GM12878 (cell line): ENCODE measurements around the gene DOCK2. TPM values are rescaled to one million over a fixed set of nuclear protein-coding genes. Genes with fewer than 3 reads are reported as not detected.
"Not testable (repeated sequence)": the region's sequence is repeated elsewhere in the genome, so short reads cannot be mapped to it uniquely, and the experiment has no call there.

Experiments used
- ATAC-seq: fragments of 200-7000 bp; cut with Tn5 transposase; 3 replicates; pipeline ENCODE4 v1.9.1; 2020; ENCODE audit warnings: mild to moderate bottlenecking, moderate library complexity
- BruUV-seq: library from RNA; stranded (reverse); fragments of 400-500 nt; replicated peaks from 2 replicates; lab custom pipeline; 2021; lab: Mats Ljungman, UMichigan
- CTCF ChIA-PET: fragments of 300-600 bp; sonication (Branson Sonifier 250); formaldehyde crosslinking; extraction: SDS; loops from one replicate; lab custom pipeline; 2021; ENCODE audit warnings: inconsistent platforms; lab: Yijun Ruan, JAX
- POLR2A ChIA-PET: fragments of 350-600 bp; formaldehyde crosslinking; extraction: SDS; loops from one replicate; lab custom pipeline; 2021; ENCODE audit warnings: inconsistent platforms; lab: Charles Lee
- RAD21 ChIA-PET: fragments of 300-600 bp; sonication (Branson Sonifier 250); formaldehyde crosslinking; loops from one replicate; lab custom pipeline; 2023; ENCODE audit warnings: antibody characterized with exemption; ENCODE audit not compliant: unreplicated experiment; lab: Charles Lee
- SMC1A ChIA-PET: fragments of 300-600 bp; sonication (Branson Sonifier 250); formaldehyde crosslinking; loops from one replicate; lab custom pipeline; 2023; ENCODE audit not compliant: unreplicated experiment, uncharacterized antibody; lab: Charles Lee
- DNase-seq: peaks from one replicate; pipeline ENCODE4 v3.0.0-alpha.2; 2011; ENCODE audit warnings: low read depth, low spot score
- FAIRE-seq: peaks from 3 replicates; lab custom pipeline; 2011; peaks lifted over from hg19 to GRCh38; lab: Jason Lieb, UNC
- H2AFZ ChIP-seq: 2 replicates; pipeline ENCODE4 v1.6.0; 2011; ENCODE audit warnings: low read depth, low read length, control low read depth; ENCODE audit not compliant: control insufficient read depth
- H3K27ac ChIP-seq: 2 replicates; pipeline ENCODE4 v1.5.1; 2011; ENCODE audit warnings: control low read depth; ENCODE audit not compliant: control insufficient read depth, insufficient read depth
- H3K27me3 ChIP-seq, 2 experiments: replicated peaks in 1 of 2; 2 replicates each; pipeline versions ENCODE4 v1.6.0 to v1.6.1; 2011; ENCODE audit warnings: low read length in 1 of 2; ENCODE audit not compliant: control insufficient read depth in 2 of 2, insufficient read depth in 2 of 2
- H3K36me3 ChIP-seq, 2 experiments: 2 replicates each; pipeline ENCODE4 v1.5.1; 2011; ENCODE audit warnings: low read length in 1 of 2; ENCODE audit not compliant: control insufficient read depth in 2 of 2, insufficient read depth in 2 of 2
- H3K4me1 ChIP-seq: 2 replicates; pipeline ENCODE4 v1.6.1; 2011; ENCODE audit warnings: mild to moderate bottlenecking, low read length, moderate library complexity, mixed read lengths; ENCODE audit not compliant: control insufficient read depth, insufficient read depth
- H3K4me2 ChIP-seq: 2 replicates; pipeline ENCODE4 v1.6.0; 2011; ENCODE audit warnings: control low read depth; ENCODE audit not compliant: control insufficient read depth, insufficient read depth
- H3K4me3 ChIP-seq: fragments of 200-600 bp; sonication (generic); 2 replicates; pipeline ENCODE4 v1.5.1; 2016
- H3K79me2 ChIP-seq: 2 replicates; pipeline ENCODE4 v1.6.0; 2011; ENCODE audit warnings: low read length; ENCODE audit not compliant: control insufficient read depth, insufficient read depth
- H3K9ac ChIP-seq: 2 replicates; pipeline ENCODE4 v1.8.0; 2011; ENCODE audit warnings: low read length, control low read depth, mixed read lengths; ENCODE audit not compliant: control insufficient read depth, insufficient read depth
- H3K9me3 ChIP-seq: replicated peaks from 3 replicates; pipeline ENCODE4 v1.5.1; 2011; ENCODE audit warnings: mild to moderate bottlenecking, low read length; ENCODE audit not compliant: control insufficient read depth, insufficient read depth
- H4K20me1 ChIP-seq: 2 replicates; pipeline ENCODE4 v1.6.0; 2011; ENCODE audit not compliant: control insufficient read depth, insufficient read depth
- JUND ChIP-seq: IDR thresholded peaks from 2 replicates; pipeline ENCODE4 v1.6.1; 2012; ENCODE audit warnings: low read depth, mild to moderate bottlenecking, low read length, improper control_type of control experiment, moderate library complexity
- NFIC ChIP-seq: IDR thresholded peaks from 2 replicates; pipeline ENCODE4 v1.6.1; 2012; ENCODE audit warnings: low read depth, mild to moderate bottlenecking, inconsistent platforms, low read length, moderate library complexity
- NFXL1 ChIP-seq: fragments of 450-650 bp; IDR thresholded peaks from 2 replicates; pipeline ENCODE4 v1.6.1; 2017; ENCODE audit warnings: antibody characterized with exemption, mild to moderate bottlenecking, borderline replicate concordance
- NKRF ChIP-seq: fragments of 450-650 bp; conservative IDR thresholded peaks from 2 replicates; pipeline ENCODE4 v1.6.1; 2017; ENCODE audit warnings: mild to moderate bottlenecking, moderate library complexity
- PAX5 ChIP-seq: IDR thresholded peaks from 2 replicates; pipeline ENCODE4 v1.6.1; 2011; ENCODE audit warnings: low read depth, low read length, borderline replicate concordance
- RBBP5 ChIP-seq: fragments of 200-600 bp; sonication (generic); conservative IDR thresholded peaks from 2 replicates; pipeline ENCODE4 v1.6.1; 2016
- RCOR1 ChIP-seq: conservative IDR thresholded peaks from 2 replicates; pipeline ENCODE4 v1.6.1; 2012; ENCODE audit warnings: low read depth, low read length, improper control_type of control experiment
- ZZZ3 ChIP-seq: IDR thresholded peaks from 2 replicates; pipeline ENCODE4 v1.6.1; 2011; ENCODE audit warnings: low read depth; ENCODE audit not compliant: control insufficient read depth, insufficient read length
- WGBS: methylation state at CpG from one replicate; pipeline ENCODE4 v1.1.6; 2016; ENCODE audit warnings: low lambda C conversion rate; ENCODE audit not compliant: insufficient replicate concordance, insufficient coverage; ENCODE audit errors: missing lambda C conversion rate; 5-methylcytosine and 5-hydroxymethylcytosine counted together
- in situ Hi-C: fragments of 300-500 bp; cut with MboI; formaldehyde crosslinking; loops from 9 replicates; pipeline ENCODE4 v1.14.3; 2018; ENCODE audit warnings: mixed read lengths
- intact Hi-C: fragments of 100-400 bp; cut with micrococcal nuclease; formaldehyde crosslinking; loops from one replicate; pipeline ENCODE4 v1.14.2; 2022; ENCODE audit not compliant: unreplicated experiment
- polyA plus RNA-seq, 11 experiments: library from polyadenylated mRNA; depleted of rRNA in 4 of 11; unstranded in 6 of 11; stranded (reverse) in 5 of 11; fragments of >200 nt; fragmentation: Nextera tagmentation in 4 of 11; fragmentation: Illumina TruSeq in 1 of 11; extraction: Ambion mirVana in 4 of 11; extraction: Trizol in 1 of 11; gene quantifications; 1 replicate in 1 of 11; 2 replicates in 10 of 11; pipeline versions ENCODE4 v1.2.1 to v1.2.3, GENCODE V29; 2011 to 2016; ENCODE audit warnings: inconsistent platforms in 2 of 11, missing spikeins in 2 of 11, low read depth in 1 of 11
- total RNA-seq, 4 experiments: library from RNA; depleted of rRNA in 3 of 4; stranded (reverse); fragments of >200 nt in 3 of 4; fragmentation: Illumina TruSeq in 1 of 4; extraction: Trizol in 1 of 4; gene quantifications; 2 replicates each; pipeline versions ENCODE4 v1.2.1 to v1.2.3, GENCODE V29; 2013 to 2021

DOCK2 gene
- total and polyA plus RNA-seq, 10 of the 15 experiments (the other 5 are each of a cell fraction or from before 2014, with no cell fraction given) = 34.2 to 192 (median 118) TPM

- RAD21 ChIA-PET = no interaction called here
- H3K9me3 ChIP-seq = no peaks in the 10 kb centered on the region
- H3K9ac ChIP-seq = no peak overlapping the region
- FAIRE-seq (no peak), DNase-seq (no peak), ATAC-seq (no peak)
- POLR2A ChIA-PET = no interaction called here
- no peak overlapping the region for H3K4me3 ChIP-seq
- no peak overlapping the region for H3K27ac ChIP-seq
- no peaks in the 10 kb centered on the region for H4K20me1 ChIP-seq
- H3K27me3 ChIP-seq = no peaks in the 10 kb centered on the region
- in situ Hi-C loops (no loop called here), intact Hi-C loops (no loop called here)
- no peaks in the 10 kb centered on the region for H3K4me1 ChIP-seq
- no peak for TF ChIP-seq RBBP5
- TF ChIP-seq PAX5 = no peak
- TF ChIP-seq RCOR1 = no peak
- TF ChIP-seq ZZZ3 = no peak
- no peak for TF ChIP-seq NFIC
- TF ChIP-seq NKRF = no peak
- no peak for TF ChIP-seq JUND
- TF ChIP-seq NFXL1 = no peak
- BruUV-seq = no TSS peak
- H3K79me2 ChIP-seq = no peaks in the 10 kb centered on the region
- CTCF ChIA-PET = interaction anchor here (1.3 kb wide), 1 partner anchor 20 kb away, joined by 3 read pairs; no protein-coding TSS in a partner anchor
- peaks cover 4 to 13% of the 10 kb centered on the region in 2 experiments; a peak in 3 of 4 replicates for H3K36me3 ChIP-seq
- WGBS = 100% methylated on average over 2 of the region's 2 CpGs
- H3K4me2 ChIP-seq = no peak overlapping the region
- SMC1A ChIA-PET = interaction anchor here (0.7 kb wide), 1 partner anchor 22 kb away, joined by 3 read pairs; no protein-coding TSS in a partner anchor
- no peak overlapping the region for H2AFZ ChIP-seq
These were observed 313.3 kb downstream of the DOCK2 start for GRCh38 chr5:169950333-169950732.

- FAIRE-seq, H3K36me3 ChIP-seq, DNase-seq, RAD21 ChIA-PET, H3K4me1 ChIP-seq, H3K27me3 ChIP-seq, H3K9me3 ChIP-seq, in situ Hi-C loops, BruUV-seq, POLR2A ChIA-PET, H2AFZ ChIP-seq, ATAC-seq, H3K27ac ChIP-seq, H4K20me1 ChIP-seq, H3K79me2 ChIP-seq, intact Hi-C loops, H3K9ac ChIP-seq, H3K4me3 ChIP-seq, H3K4me2 ChIP-seq: not testable (repeated sequence)
- 67% methylated on average over 3 of the region's 4 CpGs for WGBS
- CTCF ChIA-PET = interaction anchor here (1.7 kb wide), 1 partner anchor 27 kb away, joined by 4 read pairs; the partner anchor contains the start of gene INSYN2B
- SMC1A ChIA-PET = interaction anchor here (0.9 to 1.7 kb wide), 3 partner anchors 11 to 26 kb away, joined by 3 read pairs; no protein-coding TSS in a partner anchor
These were observed 316.1 kb downstream of the DOCK2 start for GRCh38 chr5:169953196-169953595.
